ENCODE results near the gene PSAP.
A peak's percentile ranks its signal among the peaks of the same experiment; 100 is the strongest.

Gene PSAP

DNA sequence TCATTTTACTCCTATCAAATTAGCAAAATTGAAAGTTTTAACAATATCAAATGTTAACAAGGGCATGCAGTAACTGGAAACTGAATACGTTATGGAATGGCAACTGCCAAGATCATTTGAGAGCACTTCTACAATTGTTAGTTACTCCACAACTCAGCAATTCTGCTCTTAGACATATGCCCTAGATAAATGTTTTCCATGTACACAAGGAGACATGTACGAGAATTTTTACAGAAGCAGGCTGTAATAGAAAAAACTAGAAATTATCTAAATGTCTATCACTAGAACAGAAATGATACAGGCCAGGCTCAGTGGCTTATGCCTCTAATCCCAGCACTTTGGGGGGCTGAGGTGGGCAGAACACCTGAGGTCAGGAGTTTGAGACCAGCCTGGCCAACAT is 7.0 kb downstream of the PSAP start:
- no peak for DNase-seq

DNA sequence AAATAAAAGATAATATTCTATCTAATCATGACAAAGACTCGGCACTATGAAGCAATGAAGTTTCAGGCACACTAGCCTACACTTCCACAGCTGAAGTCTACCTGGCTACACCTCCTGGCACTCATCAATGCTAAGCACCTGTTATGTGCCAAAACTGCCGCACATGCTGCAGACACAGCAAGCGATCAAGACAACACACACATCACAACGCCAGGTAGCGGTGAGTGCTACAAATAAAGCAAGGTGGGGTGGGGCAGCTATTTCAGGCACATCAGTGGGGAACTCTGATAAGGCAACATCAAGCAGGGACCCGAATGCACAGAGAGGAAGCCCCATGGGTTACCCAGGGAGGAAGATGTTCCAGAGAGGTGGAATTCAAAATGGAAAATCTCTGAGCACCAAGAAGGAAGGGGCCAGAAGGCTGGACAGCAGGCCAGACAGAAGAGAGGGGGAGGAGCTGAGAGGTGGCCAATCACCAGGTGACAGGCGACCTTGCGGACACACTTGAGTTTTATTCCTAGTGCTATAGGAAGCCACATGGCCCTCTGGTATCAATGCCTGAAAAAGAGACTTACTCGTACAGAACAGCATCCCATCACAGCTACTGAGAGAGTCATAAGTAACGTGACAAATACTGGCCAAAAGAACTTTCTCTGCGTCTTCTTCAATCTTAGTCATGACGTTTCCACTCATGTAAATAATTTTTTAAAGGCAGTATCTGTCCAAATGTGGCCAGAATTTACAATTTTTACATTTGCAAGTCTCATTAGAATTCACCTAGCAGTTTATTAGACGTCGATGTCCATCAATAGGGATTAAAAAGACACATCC is 8.0 kb downstream of the PSAP start:
- no peak for DNase-seq

DNA sequence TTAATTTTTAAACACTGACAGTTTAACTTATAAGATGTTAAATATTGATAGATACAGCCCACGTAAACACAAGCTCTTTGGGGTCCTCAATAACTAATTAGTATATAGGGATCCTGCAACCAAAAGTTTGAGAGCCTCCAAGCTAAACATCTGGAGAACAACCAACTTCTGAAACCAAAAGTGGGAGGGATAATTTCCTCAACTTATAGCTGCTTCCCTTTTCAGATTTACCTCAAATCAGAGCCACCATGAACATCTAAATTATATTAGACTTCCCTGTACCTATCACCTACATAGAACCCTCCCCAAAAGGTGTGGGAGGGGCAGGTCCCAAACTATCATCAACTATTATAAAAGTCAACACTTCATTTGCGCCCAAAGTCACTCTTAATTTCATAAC is 8.6 kb downstream of the PSAP start:
- no peak for DNase-seq

DNA sequence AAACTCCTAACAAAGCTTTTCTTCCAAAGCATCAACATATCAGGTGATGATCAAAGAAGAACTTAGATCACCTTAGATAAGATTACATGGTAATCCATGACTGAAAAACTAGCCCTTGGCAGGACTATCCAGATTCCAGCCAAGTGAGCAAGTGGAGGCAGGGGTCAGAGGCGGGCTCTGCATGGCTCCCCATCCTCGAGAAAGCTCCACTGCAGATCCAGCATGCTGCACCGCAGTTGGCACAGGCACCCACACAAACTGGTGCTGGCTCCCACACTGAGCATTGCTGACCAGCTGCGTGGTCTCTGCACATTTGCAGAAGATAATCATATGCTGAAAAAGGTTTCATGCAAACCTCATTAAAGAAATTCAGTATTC is 10.1 kb downstream of the PSAP start:
- no peak for DNase-seq

DNA sequence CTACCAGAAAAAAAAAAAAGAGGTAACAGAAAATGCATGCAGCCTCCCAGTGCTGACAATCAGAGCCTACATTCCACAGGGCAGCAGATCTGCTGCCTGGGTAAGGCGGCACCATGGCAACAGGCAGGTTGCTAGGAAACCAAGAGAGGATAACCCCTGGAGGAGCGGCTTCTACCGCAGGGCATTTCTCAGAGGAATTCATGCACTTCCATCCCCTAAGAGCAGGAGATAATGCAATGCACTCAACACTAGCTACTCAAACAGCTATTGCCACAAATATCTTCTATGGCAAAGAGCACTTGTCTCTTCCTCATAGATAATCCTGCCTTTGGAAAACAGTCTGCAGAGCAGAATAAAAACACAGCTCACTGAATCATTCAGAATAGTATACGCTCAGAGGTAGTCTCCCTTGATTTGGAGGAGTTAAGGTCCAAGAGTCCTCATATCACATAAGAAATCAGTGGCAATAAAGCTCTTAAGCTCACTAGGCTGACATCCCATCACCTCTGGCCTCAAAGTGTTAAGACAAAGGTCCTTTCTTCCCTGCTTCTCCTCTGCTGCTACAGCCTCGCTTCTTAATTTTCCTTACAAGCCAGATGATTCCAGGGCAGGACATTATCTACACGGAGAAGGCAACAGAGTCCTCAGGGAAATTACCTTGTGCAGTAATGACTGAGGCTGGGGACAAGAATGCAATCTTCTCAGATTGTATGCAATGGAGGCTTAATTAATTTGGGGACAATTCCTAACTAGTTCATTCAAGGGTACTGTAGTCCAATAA is 10.7 kb downstream of the PSAP start:
- DNase-seq: peak; percentile 25

DNA sequence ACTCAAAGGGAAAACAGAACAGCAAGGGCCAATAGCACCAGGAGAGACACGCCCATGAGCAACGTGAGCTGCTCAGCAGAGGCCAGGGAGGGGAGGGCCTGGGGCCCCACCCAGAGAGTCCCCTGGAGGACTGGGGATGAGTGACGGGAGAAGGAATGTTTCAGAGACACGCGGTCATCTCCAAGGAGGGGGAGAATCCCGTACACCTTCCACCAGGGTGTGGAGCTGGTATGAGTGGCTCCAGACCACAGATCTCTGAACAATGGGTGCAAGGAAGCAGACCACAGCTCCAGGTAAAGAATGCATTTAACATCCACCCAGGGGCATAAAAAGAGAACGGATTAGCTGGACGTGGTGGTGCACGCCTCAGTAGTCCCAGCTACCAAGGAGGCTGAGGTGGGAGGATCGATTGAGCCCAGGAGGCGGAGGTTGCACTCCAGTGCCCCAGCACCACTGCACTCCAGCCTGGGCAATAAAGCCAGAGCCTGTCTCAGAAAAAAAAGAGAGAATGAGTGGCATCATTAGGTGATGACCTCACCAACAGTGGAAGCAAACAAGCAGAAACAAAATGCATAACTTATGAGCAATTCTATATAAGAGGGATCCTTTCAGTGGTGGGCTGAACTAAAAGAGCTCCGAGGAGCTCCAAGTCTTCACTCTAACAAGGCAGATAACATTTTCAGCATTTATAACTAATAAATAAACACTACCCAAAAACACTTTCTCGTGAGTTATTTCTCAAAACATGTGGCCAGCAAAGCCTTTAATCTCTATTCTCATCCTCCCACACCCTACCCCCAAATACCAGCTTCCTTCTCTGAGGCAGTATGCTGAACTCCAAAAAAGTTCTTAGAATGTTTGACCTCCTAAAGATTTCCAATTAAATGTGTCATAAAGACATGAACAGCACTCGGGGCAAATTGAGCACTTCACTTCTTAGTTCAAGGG is 12.5 kb downstream of the PSAP start:
- no peak for DNase-seq

DNA sequence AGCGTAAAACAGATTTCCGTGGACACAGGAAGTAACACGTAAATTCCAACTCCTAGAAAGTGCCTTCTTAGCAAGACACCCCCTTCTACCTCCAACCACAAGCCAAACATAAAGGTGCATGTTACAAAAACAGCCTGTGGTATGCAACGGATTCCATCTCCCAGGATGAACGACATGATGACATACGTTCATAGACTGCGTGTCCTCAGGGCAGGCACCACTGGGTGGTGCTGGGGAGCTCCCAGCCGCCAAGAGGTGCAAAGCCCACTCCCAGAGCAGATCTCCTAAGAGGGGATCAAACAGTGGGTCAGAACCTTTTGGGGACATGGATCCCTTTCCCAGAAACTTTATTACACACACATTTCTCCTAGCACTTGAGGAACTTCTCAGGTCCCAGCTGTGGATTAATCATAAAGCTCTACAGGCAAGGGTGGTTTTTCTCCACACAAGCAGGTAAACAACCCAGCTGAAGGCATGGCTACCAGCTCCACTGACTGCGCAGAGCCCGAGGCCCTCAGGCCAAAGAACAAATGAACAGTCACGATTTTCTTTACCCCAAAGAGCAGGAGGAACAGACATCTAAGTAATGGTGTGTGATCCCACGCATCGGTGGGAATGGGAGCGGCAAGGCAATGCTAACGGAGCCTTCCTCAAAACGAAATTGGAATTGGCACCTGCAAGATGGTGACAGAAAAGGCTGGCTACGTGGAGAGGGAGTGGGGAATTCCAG is 13.8 kb downstream of the PSAP start:
- DNase-seq: no peak

DNA sequence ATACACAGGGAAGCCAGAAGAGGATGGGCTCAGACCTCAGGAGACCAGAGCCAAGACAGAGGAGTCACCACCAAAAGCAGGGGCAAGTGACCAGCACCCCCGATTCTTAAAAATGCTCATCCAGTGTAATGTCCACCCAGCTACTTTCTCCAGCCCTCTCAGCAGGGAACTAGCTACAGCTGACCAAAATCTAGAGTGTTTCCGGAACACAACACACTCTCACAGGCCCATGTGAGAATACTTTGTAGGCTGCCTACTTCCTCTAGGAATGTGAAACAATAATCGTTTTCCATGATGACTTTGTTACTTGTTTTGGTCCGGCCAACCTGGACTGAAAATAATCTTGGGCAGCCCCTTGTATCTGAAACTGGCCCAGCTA is 14.5 kb downstream of the PSAP start:
- no peak for DNase-seq

DNA sequence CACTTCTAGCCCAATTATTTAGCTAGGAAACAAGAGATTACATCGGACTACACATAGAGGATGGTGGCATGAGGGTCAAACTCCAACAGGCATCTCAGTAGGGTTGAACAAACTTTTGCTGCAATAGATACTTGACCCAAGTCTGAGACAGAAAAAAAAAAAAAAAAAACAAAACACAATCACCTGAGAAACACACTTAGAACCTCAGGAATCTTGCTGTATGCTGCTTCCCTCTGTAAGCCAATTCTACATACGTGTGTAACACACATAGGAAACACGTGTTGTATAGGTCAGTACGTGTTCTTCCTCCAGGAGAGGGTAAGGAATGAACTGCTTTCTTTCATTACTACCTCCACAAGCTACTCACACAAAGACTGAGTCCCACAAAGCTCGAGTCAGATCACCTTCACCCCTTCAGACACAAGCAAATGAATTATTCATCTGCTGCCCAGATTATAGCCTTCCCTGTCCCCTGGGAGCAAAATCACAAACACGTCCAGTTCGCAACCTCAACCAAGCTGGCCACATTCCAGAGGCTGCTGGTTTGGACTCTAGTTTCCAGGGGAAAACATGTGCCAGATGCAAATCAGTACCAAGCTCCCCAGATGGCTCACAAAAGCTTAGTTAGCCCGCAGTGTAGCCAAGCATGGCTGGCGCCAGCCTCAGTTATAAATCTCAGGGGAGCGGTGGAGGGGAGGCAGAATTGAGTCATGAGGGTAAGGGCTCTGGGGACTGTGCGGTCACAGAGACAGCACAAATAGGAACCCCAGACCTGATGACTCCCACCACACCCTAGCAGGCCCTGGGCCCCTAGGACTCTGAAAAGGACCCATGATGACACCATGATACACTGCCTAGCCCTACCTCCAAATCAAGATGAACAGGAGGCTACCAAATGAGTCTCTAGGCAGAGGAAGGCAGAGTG is 15.1 kb downstream of the PSAP start:
- no peak for DNase-seq

DNA sequence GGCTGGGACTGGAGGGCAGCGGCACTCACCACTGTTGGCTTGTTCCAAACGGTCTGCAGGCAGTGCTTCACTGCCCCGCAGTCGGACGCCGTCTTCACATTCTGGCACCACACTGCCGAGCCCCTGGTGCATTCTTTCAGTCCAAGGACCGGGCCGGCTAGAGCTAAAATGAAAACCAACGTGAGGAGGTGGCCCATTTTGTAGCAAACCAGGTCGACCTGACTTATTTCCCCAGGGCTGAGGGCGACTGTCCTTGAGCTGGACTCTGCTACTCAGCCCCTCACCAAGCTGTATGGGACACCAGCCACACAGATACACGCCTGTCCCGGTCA is 16.7 kb downstream of the PSAP start:
- no peak for DNase-seq

DNA sequence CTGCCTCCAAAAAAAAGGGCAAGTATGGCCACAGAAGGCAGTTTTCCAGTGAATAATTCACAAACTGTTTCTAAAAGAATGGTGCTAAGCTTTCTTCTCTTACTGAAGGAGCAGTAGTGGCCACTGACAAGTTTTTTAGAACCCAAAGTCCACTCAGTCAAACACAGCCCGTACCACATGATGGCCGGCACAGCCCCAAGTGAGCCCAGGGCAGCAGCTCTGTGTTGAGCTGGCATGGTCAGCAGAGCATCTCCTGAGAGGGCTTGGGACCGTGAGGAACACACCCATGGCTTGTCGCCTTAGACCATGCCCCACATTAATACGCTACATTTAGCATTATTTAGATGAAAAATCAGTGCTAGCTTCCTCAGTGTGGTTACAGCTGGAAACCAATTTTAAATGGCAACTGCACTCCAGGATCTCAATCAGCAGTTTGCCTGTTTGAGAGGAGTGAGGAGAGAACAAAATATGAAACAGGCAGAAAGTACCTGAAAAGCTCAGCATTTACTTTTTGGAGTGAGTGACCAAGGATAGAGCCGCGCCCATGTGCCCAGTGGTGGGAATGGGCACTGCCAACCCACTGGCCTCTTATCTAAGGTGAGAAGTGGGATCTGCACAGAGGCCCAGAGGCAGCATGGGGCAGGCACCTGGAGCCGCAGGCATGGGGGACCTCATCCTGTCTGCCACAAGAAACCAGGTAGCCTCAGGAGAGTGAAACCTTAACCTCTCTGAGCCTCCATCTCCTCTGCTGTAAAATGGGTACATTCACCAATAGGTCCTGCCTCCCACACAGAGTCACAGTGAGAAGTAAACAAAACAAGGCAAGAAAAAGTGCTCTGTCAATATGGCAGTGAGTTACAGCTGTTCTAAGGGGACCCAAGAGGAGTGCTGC is 17.4 kb downstream of the PSAP start:
- DNase-seq: no peak

DNA sequence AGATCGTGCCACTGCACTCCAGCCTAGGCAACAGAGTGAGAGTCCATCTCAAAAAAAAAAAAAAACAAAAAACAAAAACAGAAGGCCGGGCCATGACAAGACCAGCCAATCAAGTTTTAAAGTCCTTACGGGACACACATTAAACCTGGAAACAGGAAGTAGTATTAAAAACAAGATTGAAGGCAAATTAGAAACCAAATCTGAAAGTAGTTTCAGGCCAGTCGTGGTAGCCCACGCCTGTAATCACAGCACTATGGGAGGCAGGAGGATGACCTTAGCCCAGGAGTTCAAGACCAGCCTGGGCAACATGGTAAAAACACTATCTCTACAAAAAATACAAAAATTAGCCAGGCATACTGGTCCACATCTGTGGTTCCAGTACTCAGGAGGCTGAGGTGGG is 18.1 kb downstream of the PSAP start:
- DNase-seq: no peak

DNA sequence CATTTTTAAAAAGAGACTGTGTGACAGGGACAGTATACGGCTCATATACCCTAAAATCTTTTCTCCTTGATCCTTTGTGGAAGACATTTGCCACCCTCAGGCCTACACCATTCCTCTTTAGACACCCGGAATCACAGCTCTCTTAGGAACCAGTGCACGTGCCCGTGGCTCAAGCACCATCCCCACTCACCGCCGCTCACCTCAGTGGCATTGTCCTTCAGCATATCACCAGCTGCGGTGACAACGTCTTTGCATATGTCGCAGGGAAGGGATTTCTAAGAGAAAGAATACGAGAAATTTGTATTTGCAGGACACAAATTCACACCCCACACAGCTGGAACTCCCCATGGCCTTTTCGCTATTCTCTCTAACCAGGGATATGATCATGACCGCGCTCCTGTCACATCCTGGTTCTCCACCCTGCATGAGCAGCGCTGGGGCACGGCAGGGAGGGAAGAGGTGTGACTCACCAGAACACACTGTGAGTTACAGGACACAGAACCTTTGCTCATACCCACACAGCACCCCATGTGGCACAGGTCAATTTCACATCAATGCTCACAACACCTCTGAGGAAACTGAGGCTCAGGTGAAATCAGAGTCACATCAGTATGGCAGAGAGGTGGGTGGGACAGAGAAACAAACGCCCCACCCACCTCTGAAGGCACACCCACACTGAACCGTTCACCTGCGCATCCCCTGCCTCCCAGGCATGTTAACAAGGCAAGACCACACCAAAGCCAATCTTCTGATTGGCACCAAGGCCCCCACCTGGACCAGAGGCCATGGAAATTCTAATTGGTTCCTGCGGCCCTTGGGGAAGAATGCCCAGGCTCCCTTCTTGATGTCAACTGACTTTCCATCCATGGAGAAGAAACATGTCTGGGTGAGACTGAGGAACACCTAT is 19.2 kb downstream of the PSAP start:
- no peak for DNase-seq

DNA sequence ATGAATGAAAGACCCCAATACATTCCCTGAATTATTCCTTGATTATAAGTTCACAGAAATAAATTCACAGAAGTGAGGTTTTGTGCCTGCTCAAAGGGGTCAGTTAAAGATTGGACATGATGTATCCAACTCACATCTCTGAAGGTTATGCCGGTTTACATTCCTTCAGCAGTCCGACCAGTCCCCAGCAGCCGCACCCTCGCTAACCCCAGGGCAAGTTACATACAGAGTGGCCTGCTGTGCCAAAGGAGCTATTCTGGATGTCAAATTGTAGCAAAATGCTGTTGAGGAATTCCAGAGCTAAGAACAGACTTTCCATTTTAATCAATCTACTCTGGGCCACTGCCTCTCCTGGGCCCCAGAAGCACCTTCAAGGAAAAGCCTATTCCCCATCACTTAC is 20.3 kb downstream of the PSAP start:
- DNase-seq: no peak

DNA sequence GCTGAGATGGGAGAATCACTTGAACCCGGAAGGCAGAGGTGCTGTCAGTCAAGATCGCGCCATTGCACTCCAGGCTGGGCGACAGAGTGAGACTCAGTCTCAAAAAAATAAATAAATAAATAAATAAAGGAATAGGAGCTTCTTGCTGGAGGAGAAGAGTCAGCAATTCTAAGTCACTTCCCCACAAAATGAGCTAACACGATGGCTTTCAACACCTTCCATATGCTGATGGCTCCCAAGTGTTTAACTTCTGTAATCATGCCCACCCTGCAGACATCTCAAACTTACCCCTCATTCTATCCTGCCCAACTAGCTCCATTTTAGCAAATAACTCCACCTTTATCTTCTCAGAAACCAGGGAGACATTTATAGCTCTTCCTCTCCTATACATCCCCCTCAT is 21.2 kb downstream of the PSAP start:
- no peak for DNase-seq

DNA sequence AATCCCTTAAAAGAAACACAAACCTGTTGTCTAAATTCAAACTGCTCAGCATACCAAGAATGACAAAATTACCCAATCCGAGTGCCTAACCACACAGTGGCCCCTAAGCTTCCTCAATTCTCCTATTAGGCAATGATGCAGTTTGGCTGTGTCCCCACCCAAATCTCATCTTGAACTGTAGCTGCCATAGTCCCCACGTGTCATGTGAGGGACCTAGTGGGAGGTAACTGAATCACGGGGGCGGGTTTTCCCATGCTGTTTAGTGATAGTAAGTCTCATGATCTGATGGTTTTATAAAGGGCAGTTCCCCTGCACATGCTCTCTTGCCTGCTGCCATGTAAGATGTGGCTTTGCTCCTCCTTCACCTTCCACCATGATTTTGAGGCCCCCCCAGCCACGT is 21.9 kb downstream of the PSAP start:
- no peak for DNase-seq

DNA sequence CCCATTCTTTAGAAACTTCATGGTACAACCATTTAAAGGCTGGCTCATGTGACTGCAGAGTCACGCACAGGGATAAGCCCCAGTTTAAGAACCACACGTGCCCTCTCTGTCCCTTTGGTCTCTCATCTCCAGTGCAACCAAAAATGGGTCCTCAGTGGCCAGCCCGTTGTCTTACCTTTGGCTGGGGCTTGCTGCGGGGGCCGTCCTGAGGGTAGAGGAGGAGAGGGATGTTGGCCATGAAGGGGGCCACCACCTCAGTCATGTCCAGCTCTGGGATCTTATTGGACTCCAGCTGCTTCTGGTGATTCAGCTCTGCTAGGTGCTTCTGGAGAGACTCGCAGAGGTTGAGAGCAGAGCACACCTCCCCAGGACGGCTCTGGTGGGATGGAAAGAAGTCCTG is 22.3 kb downstream of the PSAP start:
- DNase-seq: no peak

DNA sequence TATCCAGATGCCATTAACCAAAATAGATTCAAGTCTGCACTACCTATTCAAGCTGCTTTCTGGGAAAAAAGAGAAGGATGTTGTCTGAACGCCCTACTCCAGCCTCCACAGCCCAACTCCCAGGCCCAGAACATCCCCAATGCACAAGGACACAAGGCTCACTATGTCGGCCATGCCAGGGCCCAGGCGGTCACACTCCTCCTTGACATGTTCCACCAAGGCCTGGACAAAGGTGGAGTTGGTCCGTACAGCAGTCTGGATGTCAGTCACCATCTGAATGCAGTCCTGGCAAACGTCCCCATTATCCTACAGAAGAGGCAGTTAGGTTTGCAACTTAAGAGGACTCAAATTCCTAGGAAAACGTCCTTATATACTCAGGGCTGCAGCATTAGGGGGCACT is 23.2 kb downstream of the PSAP start:
- no peak for DNase-seq

DNA sequence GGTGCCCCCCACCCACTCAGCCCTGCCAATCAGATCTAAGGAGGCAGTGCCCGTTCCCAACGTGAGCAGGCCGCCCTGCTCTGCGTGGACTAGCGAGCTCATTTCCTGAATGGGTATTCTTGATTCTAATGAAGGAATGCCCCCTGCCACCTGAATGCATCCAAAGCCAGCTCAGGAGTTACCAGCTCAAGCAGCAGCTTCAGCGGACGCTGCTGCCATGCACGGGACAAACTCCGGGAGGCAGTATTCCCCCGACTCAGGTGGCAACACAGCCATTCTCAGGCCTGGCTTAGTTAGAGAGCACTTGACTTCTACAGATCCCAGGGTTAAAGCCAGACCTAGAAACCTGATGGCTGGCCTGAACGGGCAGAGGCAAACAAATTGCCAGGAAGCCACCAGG is 25.8 kb downstream of the PSAP start:
- no peak for DNase-seq

DNA sequence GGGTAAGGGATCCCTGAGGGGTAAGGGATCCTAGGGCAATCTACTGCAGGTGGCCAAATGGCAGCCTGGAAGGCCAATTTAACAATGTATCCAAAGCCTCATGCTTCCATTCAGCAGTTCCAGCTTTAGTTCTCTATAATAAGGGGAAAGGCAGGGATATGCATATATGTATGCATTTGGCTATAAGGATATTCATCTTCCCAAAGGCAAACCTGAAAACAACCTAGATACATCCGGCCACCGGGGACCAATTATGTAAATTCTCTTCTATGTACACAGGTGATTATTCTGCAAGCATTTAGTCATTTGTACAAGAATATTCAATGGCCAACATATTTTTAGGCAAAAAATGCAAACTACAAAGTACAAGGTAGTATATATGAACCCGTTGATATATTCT is 26.7 kb downstream of the PSAP start:
- no peak for DNase-seq

All from NCI-H2029 (cell line).